NB4 (cell line): Measurements from ENCODE around the gene ASB2.

Experiments used
- POLR2A ChIP-seq: IDR thresholded peaks from 2 replicates; pipeline ENCODE4 v1.6.1; 2011; ENCODE audit warnings: mild to moderate bottlenecking; ENCODE audit not compliant: insufficient read length; ENCODE audit errors: extremely low read depth
- TF ChIP-seq, protein P1 (sequence below): IDR thresholded peaks from one replicate; pipeline ENCODE4 v1.5.1; 2012; ENCODE audit warnings: low read depth, low read length

DNA sequence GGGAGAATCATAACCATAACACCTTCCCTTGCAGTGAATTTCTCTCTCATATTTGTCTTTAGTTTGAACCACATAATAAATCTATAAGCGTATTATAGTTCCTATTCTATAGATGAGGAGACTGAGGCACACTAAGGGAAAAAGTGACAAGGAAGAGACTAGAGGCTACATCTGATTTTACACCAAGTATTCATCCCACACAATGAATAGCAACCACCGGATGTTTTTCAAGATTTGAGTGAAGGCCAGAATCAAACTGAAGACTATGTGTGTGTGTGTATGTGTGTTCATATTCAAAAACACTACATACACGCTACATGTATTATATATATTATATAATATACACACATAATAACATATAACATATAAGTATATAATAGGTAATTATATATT is 4.7 kb downstream of the ASB2 start:
- TF ChIP-seq POLR2A, result no peak
- TF ChIP-seq, protein P1, sequence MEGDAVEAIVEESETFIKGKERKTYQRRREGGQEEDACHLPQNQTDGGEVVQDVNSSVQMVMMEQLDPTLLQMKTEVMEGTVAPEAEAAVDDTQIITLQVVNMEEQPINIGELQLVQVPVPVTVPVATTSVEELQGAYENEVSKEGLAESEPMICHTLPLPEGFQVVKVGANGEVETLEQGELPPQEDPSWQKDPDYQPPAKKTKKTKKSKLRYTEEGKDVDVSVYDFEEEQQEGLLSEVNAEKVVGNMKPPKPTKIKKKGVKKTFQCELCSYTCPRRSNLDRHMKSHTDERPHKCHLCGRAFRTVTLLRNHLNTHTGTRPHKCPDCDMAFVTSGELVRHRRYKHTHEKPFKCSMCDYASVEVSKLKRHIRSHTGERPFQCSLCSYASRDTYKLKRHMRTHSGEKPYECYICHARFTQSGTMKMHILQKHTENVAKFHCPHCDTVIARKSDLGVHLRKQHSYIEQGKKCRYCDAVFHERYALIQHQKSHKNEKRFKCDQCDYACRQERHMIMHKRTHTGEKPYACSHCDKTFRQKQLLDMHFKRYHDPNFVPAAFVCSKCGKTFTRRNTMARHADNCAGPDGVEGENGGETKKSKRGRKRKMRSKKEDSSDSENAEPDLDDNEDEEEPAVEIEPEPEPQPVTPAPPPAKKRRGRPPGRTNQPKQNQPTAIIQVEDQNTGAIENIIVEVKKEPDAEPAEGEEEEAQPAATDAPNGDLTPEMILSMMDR, result no peak
